ENCODE results near the gene CREBBP. TPM values are rescaled to one million over a fixed set of nuclear protein-coding genes. Genes with fewer than 3 reads are reported as not detected.
A peak's percentile ranks its signal among the peaks of the same experiment; 100 is the strongest.

The CREBBP gene
- total and polyA plus RNA-seq, 9 donors, result 35.6 to 94.5 (median 78.3) TPM

DNA sequence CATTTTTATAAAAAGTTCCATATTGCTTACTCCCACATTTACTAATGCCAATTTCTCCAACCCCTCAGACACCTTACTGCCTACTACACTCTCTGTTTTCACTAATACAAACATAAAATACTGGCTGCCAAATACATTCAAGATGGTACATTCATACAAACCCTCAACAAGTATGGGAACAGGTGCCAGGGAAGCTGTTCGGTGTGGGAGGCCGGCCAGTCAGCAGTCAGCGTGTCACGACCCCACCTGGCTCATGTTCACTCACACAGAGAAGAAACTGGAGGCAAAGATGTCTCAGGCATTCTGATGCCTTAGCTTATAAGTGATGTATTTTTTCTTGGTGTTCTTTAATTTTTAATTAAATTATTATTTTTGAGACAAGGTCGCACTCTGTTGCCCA, 120.8 kb downstream of the CREBBP start:
- intact Hi-C loops (cut with DNase I), result no loop called here
- Histone ChIP-seq H3K4me1 (ENCODE audit: insufficient read depth) (no peaks in the 10 kb centered on the region), H3K36me3 (no peaks in the 10 kb centered on the region), H3K4me3 (no peak overlapping the region), H3K27ac (no peak overlapping the region), H3K27me3 (no peaks in the 10 kb centered on the region), H3K9me3 (no peaks in the 10 kb centered on the region)
- TF ChIP-seq, protein P1, sequence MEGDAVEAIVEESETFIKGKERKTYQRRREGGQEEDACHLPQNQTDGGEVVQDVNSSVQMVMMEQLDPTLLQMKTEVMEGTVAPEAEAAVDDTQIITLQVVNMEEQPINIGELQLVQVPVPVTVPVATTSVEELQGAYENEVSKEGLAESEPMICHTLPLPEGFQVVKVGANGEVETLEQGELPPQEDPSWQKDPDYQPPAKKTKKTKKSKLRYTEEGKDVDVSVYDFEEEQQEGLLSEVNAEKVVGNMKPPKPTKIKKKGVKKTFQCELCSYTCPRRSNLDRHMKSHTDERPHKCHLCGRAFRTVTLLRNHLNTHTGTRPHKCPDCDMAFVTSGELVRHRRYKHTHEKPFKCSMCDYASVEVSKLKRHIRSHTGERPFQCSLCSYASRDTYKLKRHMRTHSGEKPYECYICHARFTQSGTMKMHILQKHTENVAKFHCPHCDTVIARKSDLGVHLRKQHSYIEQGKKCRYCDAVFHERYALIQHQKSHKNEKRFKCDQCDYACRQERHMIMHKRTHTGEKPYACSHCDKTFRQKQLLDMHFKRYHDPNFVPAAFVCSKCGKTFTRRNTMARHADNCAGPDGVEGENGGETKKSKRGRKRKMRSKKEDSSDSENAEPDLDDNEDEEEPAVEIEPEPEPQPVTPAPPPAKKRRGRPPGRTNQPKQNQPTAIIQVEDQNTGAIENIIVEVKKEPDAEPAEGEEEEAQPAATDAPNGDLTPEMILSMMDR (IDR thresholded peaks at IDR 0.05), result no peak
- TF ChIP-seq EP300 (IDR thresholded peaks at IDR 0.05) (no peak), POLR2A (IDR thresholded peaks at IDR 0.05) (no peak)
- WGBS, 3 donors, result 60 to 80% (median 65%) methylated on average over 5 of the region's 5 CpGs
- no peak for DNase-seq

DNA sequence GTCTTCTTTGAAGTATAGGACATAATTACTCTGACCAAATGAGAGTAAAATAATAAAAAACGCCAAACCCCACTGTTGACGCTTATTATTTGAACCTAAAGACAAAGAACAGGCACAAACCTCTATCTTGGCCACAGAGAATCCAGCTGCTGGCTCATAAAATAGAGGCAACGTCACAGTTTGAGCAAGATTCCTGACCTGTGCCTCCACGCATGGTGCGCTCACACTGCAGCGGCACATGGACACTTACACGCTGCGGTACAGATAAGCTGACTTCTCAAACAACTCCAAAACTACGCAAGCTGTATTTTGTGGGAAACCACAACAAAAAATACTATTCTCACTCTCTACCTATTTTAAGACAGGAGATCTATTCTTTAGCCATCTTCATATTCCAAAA, 124.4 kb downstream of the CREBBP start:
- 76 to 87% (median 80%) methylated on average over 9 of the region's 9 CpGs for WGBS, 3 donors
- no peaks in the 10 kb centered on the region for H3K36me3 ChIP-seq

DNA sequence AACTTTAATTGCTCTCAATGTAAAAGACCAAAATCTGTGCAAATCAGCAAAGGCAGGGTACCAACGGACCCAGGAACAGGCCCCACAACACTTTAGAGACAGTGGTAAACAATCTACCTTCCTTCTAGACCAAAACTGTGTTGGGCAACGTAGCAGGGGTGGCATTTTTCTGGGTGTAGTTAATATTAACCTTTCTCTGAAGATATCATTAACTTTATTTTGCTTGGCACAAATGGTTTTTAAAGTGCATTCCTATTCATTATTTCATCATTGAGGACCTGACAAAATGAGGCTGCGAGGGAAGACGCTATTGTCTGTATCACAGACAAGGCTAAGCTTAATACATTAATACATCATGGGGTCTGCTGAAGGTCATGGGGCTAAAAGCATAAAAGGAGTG, 125.3 kb downstream of the CREBBP start:
- Histone ChIP-seq H3K9me3 (no peaks in the 10 kb centered on the region), H3K36me3 (no peaks in the 10 kb centered on the region), H3K4me3 (no peak overlapping the region), H3K27ac (no peak overlapping the region), H3K4me1 (ENCODE audit: insufficient read depth) (no peaks in the 10 kb centered on the region), H3K27me3 (no peaks in the 10 kb centered on the region)
- DNase-seq, result no peak
- intact Hi-C loops (cut with DNase I), result no loop called here
- TF ChIP-seq POLR2A (IDR thresholded peaks at IDR 0.05), result no peak
- no peak for TF ChIP-seq EP300 (IDR thresholded peaks at IDR 0.05)
- TF ChIP-seq, protein P1 (IDR thresholded peaks at IDR 0.05), result no peak
- 86 to 90% (median 87%) methylated on average over 4 of the region's 4 CpGs for WGBS, 3 donors

More for the DNA sequence above, 124.4 kb downstream of the CREBBP start:
- TF ChIP-seq EP300 (IDR thresholded peaks at IDR 0.05) (no peak), POLR2A (IDR thresholded peaks at IDR 0.05) (no peak)
- TF ChIP-seq, protein P1 (IDR thresholded peaks at IDR 0.05), result no peak
- peak in 1 of 5 donors; percentile 27 for DNase-seq
- intact Hi-C loops (cut with DNase I), result no loop called here
- H3K4me1 ChIP-seq (ENCODE audit: insufficient read depth), result no peaks in the 10 kb centered on the region
- no peaks in the 10 kb centered on the region for H3K9me3 ChIP-seq
- H3K4me3 ChIP-seq, result no peak overlapping the region
- no peaks in the 10 kb centered on the region for H3K27me3 ChIP-seq
- H3K27ac ChIP-seq, result no peak overlapping the region

GRCh38 chr16:3754772-3755171, 125.7 kb downstream of the CREBBP start:
- intact Hi-C loops (cut with DNase I), result no loop called here
- 70 to 81% (median 77%) methylated on average over 5 of the region's 5 CpGs for WGBS, 3 donors
- Histone ChIP-seq H3K36me3 (no peaks in the 10 kb centered on the region), H3K4me1 (ENCODE audit: insufficient read depth) (no peaks in the 10 kb centered on the region), H3K27me3 (no peaks in the 10 kb centered on the region), H3K4me3 (no peak overlapping the region), H3K9me3 (no peaks in the 10 kb centered on the region), H3K27ac (no peak overlapping the region)
- no peak for DNase-seq
- no peak for TF ChIP-seq POLR2A (IDR thresholded peaks at IDR 0.05)
- TF ChIP-seq EP300 (IDR thresholded peaks at IDR 0.05), result no peak
- TF ChIP-seq, protein P1 (IDR thresholded peaks at IDR 0.05), result no peak
